ENCODE results near the gene FAM13A. TPM values are rescaled to one million over a fixed set of nuclear protein-coding genes. Genes with fewer than 3 reads are reported as not detected.
"Not testable (repeated sequence)": the region's sequence is repeated elsewhere in the genome, so short reads cannot be mapped to it uniquely, and the experiment has no call there.

FAM13A gene
- total RNA-seq, result 8.3 and 8.6 TPM in 2 replicates

DNA sequence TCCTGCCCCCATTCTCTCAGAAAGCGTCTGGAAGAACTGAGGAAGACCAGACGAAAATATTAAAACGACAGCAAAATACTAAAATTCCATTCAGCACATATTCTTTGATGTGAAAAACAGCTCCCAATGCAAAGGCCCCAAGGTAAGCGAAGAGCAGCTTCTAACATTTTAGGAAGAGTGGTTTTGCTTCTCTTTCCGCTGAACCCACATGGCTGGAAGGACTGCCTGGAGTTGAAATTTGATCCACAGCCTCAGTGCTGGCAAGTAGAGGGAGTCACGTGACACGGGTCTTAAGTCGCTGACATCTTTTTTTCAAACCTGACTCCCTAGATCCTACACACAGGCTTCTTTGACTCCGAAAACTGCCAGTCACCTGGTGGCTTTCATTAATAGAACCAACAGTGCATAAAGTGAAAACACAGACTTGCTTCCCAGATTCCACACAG is at the start of gene FAM13A:
Gene FAM13A (minus strand): TSS at position 233 of the 446 bp plus-strand sequence. CDS start 221 bp downstream, at position 12.
- intact Hi-C loops (cut with micrococcal nuclease), result no loop called here

DNA sequence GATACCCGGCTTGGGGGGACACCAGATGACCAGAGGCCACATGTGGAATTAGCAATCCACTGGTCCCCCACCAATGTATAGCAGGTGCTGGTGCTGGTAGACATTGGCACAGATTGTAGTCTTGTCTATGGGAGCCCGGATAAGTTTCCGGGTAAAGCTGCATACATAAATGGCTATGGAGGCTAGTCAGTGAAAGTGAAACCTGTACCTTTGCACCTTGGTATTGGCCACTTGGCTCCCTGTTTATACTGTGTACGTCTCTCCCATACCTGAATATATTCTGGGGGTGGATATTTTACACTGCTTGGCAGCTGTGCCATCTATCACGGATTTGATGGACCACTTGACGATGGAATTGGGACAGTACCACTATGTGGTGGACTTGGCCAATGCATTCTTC is 48.7 kb upstream of the FAM13A start:
- intact Hi-C loops (cut with micrococcal nuclease), result no loop called here

DNA sequence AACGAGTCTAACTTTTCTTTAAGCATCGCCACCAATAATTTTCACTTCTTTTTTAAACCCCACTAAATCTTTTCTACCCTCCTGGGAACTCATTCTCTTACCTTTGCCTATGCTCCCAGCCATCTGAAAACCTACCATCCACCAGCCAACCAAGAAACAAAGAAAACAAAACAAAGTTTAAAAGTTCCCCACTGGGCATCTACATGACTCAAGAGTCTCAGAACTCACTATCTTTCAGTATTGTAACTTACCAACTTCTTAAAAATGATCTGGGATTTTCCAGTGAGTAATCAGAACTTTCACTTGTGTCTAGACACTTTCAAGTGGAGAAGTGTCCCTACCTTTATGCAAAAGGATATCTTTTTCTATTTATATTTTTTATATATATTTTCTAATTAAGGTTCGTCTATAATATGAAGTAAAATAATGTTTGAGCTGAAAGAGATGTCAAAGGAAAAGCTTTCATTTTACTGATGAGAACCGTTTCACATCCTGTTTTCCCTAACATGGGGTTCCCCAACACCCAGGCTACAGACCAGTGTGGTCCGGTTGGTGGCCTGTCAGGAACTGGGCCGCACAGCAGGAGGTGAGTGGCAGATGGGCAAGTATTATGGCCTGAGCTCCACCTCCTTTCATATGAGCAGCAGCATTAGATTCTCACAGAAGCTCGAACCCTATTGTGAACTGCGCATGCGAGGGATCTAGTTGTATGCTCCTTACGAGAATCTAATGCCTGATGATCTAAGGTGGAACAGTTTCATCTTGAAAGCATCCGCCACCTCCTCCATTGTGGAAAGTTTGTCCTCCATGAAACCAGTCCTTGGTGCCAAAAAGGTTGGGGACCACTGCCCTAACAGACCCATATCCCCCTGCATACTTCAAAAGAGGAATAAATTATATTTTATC is 44.5 kb upstream of the FAM13A start:
- intact Hi-C loops (cut with micrococcal nuclease), result no loop called here

DNA sequence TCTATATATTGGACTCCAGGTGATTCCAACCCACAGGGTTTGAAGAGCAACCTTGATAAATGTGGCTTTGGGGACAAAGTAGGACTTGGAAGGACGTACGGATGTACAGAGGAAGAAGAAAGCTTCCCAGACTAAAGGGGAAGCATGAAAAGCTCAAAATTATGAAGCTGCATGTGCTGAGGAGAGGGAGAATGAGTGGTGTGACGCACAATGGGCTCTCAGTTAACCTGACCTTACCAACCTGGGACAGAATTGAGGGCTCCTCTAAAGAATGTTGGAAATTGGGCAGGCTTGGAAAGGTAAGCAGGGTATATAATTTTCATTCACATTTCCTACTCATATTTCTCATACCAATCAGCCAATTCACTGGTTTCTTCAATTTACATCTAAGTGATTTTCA is 43.9 kb upstream of the FAM13A start:
- intact Hi-C loops (cut with micrococcal nuclease), result no loop called here

DNA sequence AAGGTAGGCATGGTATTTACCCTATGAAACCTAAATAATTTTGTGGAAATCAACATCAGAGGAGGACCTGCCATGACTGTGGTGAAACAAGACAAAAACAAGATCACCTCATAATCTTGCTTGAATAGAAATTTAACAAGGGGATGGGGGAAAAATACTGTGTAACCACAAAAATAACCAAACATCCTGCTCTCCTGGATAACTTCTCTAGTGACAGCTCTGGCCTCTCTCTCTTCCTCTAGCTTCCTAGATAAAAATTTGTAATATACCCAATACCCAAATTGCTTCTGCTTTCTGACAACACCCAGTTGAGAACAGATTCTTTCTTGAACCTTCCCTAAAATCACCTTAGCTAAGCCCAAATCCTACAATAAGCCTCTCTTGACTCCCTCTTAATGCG is 42.5 kb upstream of the FAM13A start:
- intact Hi-C loops (cut with micrococcal nuclease), result no loop called here

DNA sequence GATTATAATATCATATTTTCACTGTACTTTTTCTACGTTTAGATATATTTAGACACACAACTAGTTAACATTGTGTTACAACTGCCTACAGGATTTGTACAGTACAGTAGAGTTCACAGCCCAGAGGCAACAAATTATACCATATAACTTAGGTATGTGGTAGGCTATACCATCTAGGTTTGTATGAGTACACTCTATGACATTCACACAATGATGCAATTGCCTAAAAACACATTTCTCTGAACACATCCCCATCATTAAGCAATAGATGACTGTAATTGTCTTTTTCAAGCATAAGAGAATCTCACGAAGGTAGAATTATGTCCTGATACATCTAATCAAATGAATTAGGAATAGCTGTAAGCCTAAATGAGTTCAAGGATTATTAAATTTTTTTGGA is 42.0 kb upstream of the FAM13A start:
- intact Hi-C loops (cut with micrococcal nuclease), result no loop called here

DNA sequence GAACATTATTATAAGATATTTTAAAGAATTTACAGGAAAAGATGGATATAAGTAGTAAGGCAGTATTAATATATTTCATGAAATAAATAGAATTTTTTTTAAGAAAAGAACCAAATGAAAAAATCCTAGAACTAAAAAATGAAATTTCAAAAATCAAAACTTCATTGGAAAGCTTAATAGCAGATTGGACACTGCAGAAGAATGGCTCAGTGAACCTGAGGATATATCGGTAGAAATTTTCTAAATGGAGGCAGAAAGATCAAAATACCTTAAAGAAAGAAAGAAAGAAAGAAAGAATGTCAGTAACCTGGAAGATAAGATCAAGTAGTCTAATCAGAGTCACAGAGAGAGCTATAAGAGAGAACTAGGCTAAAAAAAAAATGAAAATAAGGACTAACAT is 21.3 kb upstream of the FAM13A start:
- intact Hi-C loops (cut with micrococcal nuclease), result no loop called here

DNA sequence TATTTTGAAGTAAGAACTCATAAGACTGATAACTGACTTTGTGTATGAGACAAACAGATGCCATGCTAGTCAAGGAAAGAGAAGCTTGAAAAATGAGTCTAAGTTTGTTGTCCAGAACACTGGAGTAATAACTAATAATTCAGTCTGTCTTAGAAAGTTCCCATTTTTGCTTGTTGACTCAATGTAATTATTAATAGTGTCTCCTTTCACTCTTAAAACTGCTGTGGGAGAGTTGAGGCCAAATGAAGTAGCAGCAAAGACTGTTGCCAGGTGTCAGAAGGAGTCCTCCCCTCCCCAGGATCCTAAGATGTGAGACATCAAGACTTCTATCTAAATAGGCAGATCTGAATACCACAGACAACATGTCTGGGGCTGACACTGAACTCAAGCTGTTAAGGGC is 20.8 kb upstream of the FAM13A start:
- intact Hi-C loops (cut with micrococcal nuclease), result no loop called here

DNA sequence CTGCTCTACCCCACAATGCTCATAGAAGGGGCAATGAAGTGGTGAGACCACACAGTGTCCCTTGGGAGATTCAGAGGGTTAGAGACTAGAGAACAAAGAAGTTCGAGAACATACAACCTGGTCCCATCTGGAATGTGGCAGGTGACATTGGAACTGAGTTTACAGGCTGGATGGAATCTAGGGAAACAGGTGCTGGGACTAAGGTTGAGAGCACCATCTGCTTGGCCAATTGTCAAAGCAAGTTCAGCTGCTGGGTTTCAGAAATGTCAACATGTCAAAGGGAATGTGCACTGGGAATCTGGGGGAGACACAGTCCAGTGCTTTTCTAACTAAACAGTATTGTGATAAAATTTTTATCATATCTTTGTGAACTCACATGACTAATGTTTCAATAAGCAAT is 15.9 kb upstream of the FAM13A start:
- intact Hi-C loops (cut with micrococcal nuclease), result no loop called here

DNA sequence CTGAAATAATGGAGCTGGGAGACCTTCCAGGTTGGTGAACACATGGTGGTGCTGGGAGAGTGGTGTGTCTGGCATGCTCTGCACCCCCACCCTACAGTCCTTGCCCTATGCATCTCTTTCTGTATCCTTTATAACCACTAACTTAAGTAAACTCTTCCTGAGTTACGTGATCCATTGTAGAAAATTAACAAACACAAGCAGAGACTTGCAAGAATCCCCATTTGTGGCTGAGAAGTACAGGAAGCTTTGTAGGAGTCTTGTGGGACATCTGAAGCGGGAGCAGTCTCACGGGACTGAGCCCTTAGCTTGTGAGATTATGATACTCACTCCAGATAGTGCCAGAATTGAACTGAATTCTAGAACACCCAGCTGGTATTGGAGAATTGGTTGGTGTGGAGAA is 14.3 kb upstream of the FAM13A start:
- intact Hi-C loops (cut with micrococcal nuclease), result no loop called here

DNA sequence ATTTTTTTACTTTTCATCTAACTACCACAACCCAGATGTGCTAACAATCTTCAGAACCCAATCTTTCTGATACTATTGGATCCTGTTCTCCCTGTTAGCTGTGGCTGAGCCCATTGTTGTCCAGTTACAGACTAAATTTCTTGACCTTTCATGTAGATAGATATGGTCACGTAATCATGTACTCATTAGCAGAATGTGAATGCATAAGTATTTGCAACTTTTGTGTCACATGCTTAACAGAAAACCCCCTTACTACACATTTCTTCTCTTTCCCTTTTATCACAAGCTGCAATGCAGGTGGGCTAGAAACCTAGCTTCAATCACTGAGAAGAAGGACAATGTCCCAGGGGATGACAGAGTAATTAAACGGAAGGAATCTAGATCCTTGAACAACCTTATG is 13.1 kb upstream of the FAM13A start:
- intact Hi-C loops (cut with micrococcal nuclease), result no loop called here

DNA sequence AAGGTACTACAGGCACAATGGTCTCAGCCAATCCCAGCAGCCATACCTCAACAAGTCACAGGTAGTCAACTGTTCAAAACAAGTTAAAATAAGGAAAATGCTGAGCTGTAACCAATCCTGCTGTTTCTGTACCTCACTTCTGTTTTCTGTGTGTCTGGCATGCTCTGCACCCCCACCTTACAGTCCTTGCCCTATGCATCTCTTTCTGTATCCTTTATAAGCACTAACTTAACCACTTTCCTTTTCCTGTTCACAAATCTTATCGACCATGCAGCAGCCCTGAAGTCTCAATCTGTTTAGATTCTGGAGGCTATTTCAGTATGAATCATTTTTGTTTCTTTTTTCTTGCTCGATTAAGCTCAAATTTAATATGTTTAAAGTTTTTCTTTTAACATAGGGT is 12.5 kb upstream of the FAM13A start:
- intact Hi-C loops (cut with micrococcal nuclease), result no loop called here

DNA sequence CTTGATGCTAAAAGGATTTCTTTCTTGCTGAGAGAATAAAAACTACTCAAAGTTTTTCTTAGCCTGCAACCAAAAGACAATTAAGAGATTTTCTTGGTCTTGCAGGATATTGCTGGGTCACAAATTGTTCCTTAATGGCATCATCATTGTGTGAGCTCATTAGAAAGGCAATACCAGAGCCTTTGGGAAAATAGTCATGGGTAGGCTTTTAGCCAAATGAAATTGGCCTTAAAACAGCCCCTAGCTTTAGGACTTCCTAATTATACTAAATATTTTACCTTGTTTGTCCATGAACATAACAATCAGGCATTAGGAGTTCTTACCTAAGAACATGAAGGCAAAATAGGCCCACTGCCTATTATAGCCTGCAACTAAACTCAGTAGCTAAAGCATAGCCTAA is 10.4 kb upstream of the FAM13A start:
- intact Hi-C loops (cut with micrococcal nuclease), result no loop called here

DNA sequence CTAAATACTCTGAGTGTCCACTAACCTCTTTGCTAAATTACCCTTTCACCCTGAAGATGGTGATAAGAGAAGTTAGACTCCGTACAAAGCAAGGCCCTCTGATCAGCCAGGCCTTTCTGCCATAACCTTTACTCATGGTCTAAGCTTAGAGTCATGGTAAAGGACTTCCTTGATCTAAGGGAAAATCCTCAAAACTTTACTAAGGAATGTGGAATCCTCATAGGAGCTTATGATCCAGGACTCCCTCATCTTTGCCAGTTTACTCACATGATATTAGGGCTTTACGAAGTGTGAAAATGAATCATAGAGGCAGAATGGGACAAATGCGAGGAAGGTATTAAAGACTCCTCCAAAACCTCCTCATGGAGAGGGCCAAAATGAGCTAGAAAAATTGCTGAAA is 7.9 kb upstream of the FAM13A start:
- intact Hi-C loops (cut with micrococcal nuclease), result no loop called here

DNA sequence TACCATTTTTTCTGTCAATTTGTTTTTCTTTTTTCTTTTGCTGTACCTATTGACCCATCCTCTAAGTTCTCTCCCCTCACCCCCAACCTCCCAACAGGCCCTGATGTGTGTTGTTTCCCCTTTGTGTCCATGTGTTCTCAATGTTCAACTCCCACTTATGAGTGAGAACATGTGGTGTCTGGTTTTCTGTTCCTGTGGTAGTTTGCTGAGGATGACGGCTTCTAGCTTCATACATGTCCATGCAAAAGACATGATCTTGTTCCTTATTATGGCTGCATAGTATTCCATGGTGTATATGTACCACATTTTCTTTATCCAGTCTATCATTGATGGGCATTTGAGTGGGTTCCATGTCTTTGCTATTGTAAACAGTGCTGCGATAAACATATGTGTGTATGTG is 859 bp upstream of the FAM13A start:
- intact Hi-C loops (cut with micrococcal nuclease), result not testable (repeated sequence)

DNA sequence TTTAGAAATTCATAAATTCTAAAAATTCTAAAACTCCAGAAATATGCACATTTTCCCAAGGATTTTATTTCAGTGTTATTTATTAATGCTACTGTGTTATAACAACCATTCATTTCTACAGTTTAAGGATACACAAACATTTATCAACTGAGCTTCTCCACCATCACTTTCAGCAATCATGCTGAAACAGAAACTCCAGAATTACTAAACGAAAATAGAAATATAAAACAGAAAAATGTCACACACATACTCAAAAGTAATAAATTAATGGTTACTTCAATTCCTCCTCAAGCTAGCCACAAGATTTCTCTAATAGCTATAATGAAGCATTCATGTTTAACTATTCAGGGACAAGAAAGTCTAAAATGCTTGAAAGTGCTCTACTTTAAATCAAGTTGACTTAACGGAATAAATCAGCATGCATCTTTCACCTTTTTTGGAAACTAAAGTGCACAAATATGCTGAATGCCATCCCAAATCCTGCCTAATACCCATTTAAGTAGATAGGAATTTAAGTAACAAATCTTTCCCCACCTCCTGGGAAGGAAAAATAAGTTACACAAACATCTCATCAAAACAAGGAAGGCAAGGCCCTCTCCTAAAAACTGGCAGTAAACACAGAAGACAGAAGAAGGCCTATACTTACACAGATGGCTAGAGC is 563 bp downstream of the FAM13A start:
- intact Hi-C loops (cut with micrococcal nuclease), result no loop called here

DNA sequence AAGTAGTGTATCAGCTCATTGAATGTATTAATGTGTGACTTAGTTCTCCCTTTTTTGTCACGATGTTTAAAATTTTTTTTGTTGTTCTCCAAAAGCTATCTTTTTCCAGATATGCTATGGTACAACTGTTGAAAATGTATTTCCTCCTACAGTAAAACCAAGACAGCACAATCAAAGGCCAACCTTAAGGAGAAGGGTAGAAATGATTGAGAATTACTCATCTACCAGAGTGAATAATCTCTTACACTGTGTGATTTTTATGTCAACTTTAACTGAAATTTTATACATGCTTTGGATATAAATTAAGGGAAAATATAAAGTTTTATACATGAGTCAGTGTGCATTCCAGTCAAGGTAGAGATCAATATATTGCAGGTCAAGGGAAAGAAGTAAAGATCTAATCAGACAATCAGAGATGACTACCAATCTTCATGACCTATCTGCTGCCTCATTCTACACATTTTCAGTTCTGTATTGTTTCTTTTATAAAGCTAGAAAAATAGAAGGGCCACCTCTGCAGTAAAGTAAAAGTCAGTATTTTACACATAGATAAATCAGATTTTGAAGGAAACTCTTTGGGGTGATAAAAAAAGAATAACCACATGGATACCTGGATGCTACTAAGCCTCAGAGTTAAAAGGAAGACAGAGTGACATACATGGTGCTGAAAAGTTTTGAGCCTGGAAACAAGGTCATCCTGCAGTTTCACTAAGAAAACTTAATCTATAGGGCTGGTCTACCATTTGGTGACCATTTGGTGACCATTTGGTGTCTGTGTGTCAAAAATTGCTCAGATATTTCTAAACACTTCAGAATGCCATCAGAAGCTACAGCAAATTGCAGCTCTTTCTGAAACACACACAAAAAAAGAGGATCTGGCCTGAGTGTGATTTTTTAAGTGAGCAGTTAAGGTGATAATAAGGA is 1.6 kb downstream of the FAM13A start:
- intact Hi-C loops (cut with micrococcal nuclease), result no loop called here

DNA sequence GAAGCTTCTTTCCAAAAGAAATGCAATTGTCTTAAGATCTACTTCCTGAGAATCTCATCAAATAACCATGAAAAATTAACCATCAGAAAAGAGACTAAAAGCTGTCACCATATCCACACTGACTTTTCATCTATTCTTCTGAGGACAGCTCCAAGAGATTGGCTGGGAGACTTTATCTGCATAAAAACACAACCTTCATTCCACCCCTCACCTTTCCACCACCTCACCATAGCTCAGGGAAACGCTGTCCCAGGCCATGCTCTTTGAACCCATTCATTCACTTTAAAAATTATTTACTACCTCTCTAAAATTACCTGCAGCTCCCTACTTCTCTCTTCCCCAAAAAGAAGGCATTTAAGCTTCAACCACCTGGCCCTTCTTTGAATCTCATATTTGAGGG is 2.4 kb downstream of the FAM13A start:
- intact Hi-C loops (cut with micrococcal nuclease), result no loop called here

DNA sequence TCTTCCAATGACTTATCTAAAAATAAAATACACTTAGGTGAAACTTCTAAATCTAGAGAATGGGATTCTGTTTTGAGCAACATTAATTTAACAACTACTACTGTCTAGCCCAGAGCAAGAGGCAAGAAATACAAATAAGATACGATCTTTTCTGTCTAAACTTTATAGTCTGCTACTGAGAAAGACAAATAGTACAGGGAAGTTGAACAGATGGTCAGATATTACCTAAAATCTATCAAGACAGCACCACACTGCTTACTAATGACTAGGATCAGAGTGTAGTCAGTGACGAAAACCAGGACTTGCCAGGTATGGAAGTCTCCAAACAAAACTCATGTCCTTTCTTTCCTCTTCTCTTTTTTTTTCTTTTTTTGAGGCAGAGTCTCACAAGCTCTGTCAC is 7.1 kb downstream of the FAM13A start:
- intact Hi-C loops (cut with micrococcal nuclease), result no loop called here

DNA sequence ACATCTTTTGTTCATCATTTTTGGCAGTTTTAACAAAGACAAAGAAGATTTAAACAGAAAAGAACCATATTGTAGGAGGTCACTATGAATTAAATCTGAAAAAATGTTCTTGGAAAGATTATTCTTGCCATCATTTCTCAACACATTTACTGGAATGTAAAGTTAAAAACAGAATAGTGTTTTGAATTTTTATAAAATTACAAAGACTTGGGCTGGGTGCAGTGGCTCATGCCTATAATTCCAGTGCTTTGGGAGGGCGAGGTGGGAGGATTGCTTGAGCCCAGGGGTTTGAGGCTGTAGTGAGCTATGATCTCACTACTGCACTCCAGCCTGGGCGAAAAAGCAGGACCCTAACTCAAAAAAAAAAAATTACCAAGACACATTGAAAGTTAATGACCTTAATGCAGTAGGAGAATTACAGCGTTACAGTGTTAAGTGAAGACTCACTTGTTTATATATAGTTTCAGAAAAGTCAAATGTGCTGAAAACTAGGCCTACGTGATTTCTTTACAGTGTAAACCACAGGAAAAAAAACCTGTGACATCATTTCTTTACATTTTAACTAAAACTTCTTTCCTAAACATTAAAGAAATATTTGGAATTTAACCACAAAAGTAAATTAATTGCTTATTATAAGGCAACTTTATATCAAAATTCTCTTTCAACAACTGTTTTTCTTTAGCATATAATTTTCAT is 7.9 kb downstream of the FAM13A start:
- intact Hi-C loops (cut with micrococcal nuclease), result no loop called here
